H1 (cell line): ENCODE measurements around the gene SOX6.

Experiments
- BCL11A ChIP-seq, 2 experiments: IDR thresholded peaks; one replicate each; pipeline ENCODE4 v1.6.1; 2011; ENCODE audit warnings: low read depth in 2 of 2, low read length in 2 of 2, mild to moderate bottlenecking in 2 of 2
- CTCF ChIP-seq, 3 experiments: IDR thresholded peaks; 1 replicate in 2 of 3; 2 replicates in 1 of 3; pipeline versions ENCODE4 v1.5.1 to v1.6.1; 2011; ENCODE audit warnings: low read length in 3 of 3, mild to moderate bottlenecking in 3 of 3, inconsistent platforms in 2 of 3, low read depth in 1 of 3, moderate library complexity in 1 of 3; ENCODE audit not compliant: insufficient read depth in 1 of 3; ENCODE audit errors: control extremely low read depth in 1 of 3
- EZH2 ChIP-seq: fragments of 200-600 bp; sonication (generic); IDR thresholded peaks from 2 replicates; pipeline ENCODE4 v1.7.1; 2012; ENCODE audit warnings: low read depth, mild to moderate bottlenecking, moderate library complexity, low read length, inconsistent platforms; ENCODE audit not compliant: severe bottlenecking
- GABPA ChIP-seq: IDR thresholded peaks from 2 replicates; pipeline ENCODE4 v1.6.1; 2011; ENCODE audit warnings: mild to moderate bottlenecking, low read length, moderate library complexity, borderline replicate concordance; ENCODE audit not compliant: insufficient read depth
- RAD21 ChIP-seq, 2 experiments: IDR thresholded peaks in 1 of 2; conservative IDR thresholded peaks in 1 of 2; 2 replicates each; pipeline ENCODE4 v1.6.1; 2011; ENCODE audit warnings: low read depth in 2 of 2, low read length in 2 of 2, improper control_type of control experiment in 1 of 2, inconsistent platforms in 1 of 2, mild to moderate bottlenecking in 1 of 2, moderate library complexity in 1 of 2

GRCh38 chr11:16318320-16318719, 38.0 kb downstream of the SOX6 start:
- no peak for TF ChIP-seq CTCF (IDR thresholded peaks at IDR 0.05; ENCODE audit: control extremely low read depth in 1 of 3, insufficient read depth in 1 of 3, low read depth in 1 of 3, low read length in 3 of 3)
- no peak for TF ChIP-seq EZH2
- TF ChIP-seq BCL11A (IDR thresholded peaks at IDR 0.05; ENCODE audit: low read depth in 2 of 2, low read length in 2 of 2): no peak
- no peak for TF ChIP-seq RAD21 (IDR thresholded peaks at IDR 0.05 in 1 of 2, conservative IDR thresholded peaks at IDR 0.05 in 1 of 2; ENCODE audit: low read depth in 2 of 2, low read length in 2 of 2)
- TF ChIP-seq GABPA: no peak
